ENCODE data around the gene CHRM4. TPM values are rescaled to one million over a fixed set of nuclear protein-coding genes. Genes with fewer than 3 reads are reported as not detected.

Gene CHRM4
- total RNA-seq (2021; ENCODE audit: unreplicated experiment) (1.1 TPM), Bru-seq, nascent RNA (percentile 28 among the genes with signal in this experiment), BruChase-seq, experiment 1, labeled RNA remaining after a 6-hour chase (percentile 23 among the genes with signal in this experiment), BruChase-seq, experiment 2, labeled RNA remaining after a 2-hour chase (percentile 35 among the genes with signal in this experiment)
- polyA plus RNA-seq (2012): 2.5 and 2.9 TPM in 2 replicates
- long read RNA-seq, partial matches to known transcripts: 0 of 3 reads
- long read RNA-seq, other reads (novel, unspliced or antisense): 2 of 3 reads

- Histone ChIP-seq H3K27ac (ENCODE audit: low read depth, low read length) (peak within 1 kb of the TSS; percentile 15; the same call in 1 of the 2 replicates), H3K27me3 (ENCODE audit: insufficient read depth, low read length) (no peaks in the 10 kb centered on the region), H3K79me2 (ENCODE audit: insufficient read depth, low read length) (no peaks in the 10 kb centered on the region), H3K9ac (ENCODE audit: low read length) (peak within 1 kb of the TSS; percentile 27; the same call in 1 of the 2 replicates), H4K20me1 (ENCODE audit: insufficient read depth) (no peaks in the 10 kb centered on the region), H3K4me1 (ENCODE audit: control insufficient read depth in 1 of 2, insufficient read depth in 2 of 2, low read length in 2 of 2) (peaks cover 5 to 46% of the 10 kb centered on the region in 2 experiments; a peak in 3 of 4 replicates), H3K36me3 (ENCODE audit: control insufficient read depth in 1 of 2, insufficient read depth in 2 of 2, low read length in 2 of 2) (no peaks in the 10 kb centered on the region), H3K4me3 (replicated peaks in 1 of 2; ENCODE audit: low read depth in 1 of 2, low read length in 2 of 2) (peak within 1 kb of the TSS; percentile 30 to 47; a peak in 3 of 4 replicates), H3K4me2 (ENCODE audit: low read length) (peak within 1 kb of the TSS; percentile 73), H3K9me2 (ENCODE audit: insufficient read depth) (no peaks in the 10 kb centered on the region), H3K9me3 (ENCODE audit: control insufficient read depth in 1 of 2, insufficient read depth in 1 of 2, low read depth in 1 of 2, low read length in 2 of 2) (no peaks in the 10 kb centered on the region), H2AFZ (ENCODE audit: low read depth, low read length, poor library complexity, severe bottlenecking) (no peak within 1 kb of the TSS)
- POLR2A ChIA-PET: interaction anchor here (0.7 to 0.8 kb wide), 2 partner anchors 8 to 125 kb away, joined by 4 read pairs; no protein-coding TSS in a partner anchor
- peak; percentile 69 for ATAC-seq
- RAD21 ChIA-PET (ENCODE audit: low non-redundant PET in 1 of 2, low total read pairs in 2 of 2, uncharacterized antibody in 2 of 2, unreplicated experiment in 2 of 2): interaction anchor here (0.7 kb wide), 2 partner anchors 233 to 242 kb away, joined by 3 to 4 read pairs; no protein-coding TSS in a partner anchor
- no peak for DNase-seq (ENCODE audit: low read depth, low spot score)
- CTCF ChIA-PET: interaction anchor here (0.6 to 1.9 kb wide), 15 partner anchors 9 to 761 kb away, joined by 3 to 13 read pairs (median 3); no protein-coding TSS in a partner anchor
- TF ChIP-seq CTCF (IDR thresholded peaks at IDR 0.05 in 2 of 3, conservative IDR thresholded peaks at IDR 0.05 in 1 of 3; ENCODE audit: borderline replicate concordance in 1 of 3, insufficient read depth in 1 of 3, low read depth in 2 of 3, low read length in 2 of 3) (peak; percentile 33 to 65 (median 45); a peak in 5 of 6 replicates), EGR1 (IDR thresholded peaks at IDR 0.05; ENCODE audit: low read depth) (no peak), RAD21 (IDR thresholded peaks at IDR 0.05; ENCODE audit: low read depth) (peak; percentile 50), ELF1 (IDR thresholded peaks at IDR 0.05; ENCODE audit: borderline replicate concordance, low read depth) (no peak)
- TF ChIP-seq, protein P1, sequence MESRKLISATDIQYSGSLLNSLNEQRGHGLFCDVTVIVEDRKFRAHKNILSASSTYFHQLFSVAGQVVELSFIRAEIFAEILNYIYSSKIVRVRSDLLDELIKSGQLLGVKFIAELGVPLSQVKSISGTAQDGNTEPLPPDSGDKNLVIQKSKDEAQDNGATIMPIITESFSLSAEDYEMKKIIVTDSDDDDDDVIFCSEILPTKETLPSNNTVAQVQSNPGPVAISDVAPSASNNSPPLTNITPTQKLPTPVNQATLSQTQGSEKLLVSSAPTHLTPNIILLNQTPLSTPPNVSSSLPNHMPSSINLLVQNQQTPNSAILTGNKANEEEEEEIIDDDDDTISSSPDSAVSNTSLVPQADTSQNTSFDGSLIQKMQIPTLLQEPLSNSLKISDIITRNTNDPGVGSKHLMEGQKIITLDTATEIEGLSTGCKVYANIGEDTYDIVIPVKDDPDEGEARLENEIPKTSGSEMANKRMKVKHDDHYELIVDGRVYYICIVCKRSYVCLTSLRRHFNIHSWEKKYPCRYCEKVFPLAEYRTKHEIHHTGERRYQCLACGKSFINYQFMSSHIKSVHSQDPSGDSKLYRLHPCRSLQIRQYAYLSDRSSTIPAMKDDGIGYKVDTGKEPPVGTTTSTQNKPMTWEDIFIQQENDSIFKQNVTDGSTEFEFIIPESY (IDR thresholded peaks at IDR 0.05; ENCODE audit: extremely low read depth, insufficient replicate concordance, low read length): no peak
- TF ChIP-seq, protein P2, sequence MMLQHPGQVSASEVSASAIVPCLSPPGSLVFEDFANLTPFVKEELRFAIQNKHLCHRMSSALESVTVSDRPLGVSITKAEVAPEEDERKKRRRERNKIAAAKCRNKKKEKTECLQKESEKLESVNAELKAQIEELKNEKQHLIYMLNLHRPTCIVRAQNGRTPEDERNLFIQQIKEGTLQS (IDR thresholded peaks at IDR 0.05): no peak
- no TSS peak for BruUV-seq (replicated peaks)
- intact Hi-C loops (cut with micrococcal nuclease): no loop called here
Measured at GRCh38 chr11:46391578-46392420, at the start of gene CHRM4. Gene CHRM4 (minus strand): TSS chr11:46391776. CDS start chr11:46386557, 5,219 bp downstream.

Measured in HCT116 (cell line).